RWPE1 (cell line): Measurements from ENCODE around the gene IGF1R.

ENCODE experiments used
- CTCF ChIA-PET: fragments of 350-600 bp; sonication (Branson Sonifier 250); formaldehyde crosslinking; extraction: SDS; loops from one replicate; lab custom pipeline; 2021; lab: Yijun Ruan, JAX
- POLR2A ChIA-PET: fragments of 400-600 bp; formaldehyde crosslinking; extraction: SDS; loops from one replicate; lab custom pipeline; 2020; ENCODE audit warnings: antibody characterized with exemption; ENCODE audit not compliant: low non-redundant PET; lab: Yijun Ruan, JAX
- DNase-seq: peaks from one replicate; pipeline ENCODE4 v3.0.0; 2012; ENCODE audit warnings: low spot score
- H3K27ac ChIP-seq: fragments of 450-650 bp; 2 replicates; pipeline ENCODE4 v1.5.1; 2017
- CTCF ChIP-seq: fragments of 450-650 bp; conservative IDR thresholded peaks from 2 replicates; pipeline ENCODE4 v1.5.1; 2017; ENCODE audit warnings: low read depth, mild to moderate bottlenecking

IGF1R gene

GRCh38 chr15:98658831-98659699 lies 10.7 kb downstream of the IGF1R start:
- ChIA-PET CTCF (interaction anchor here (0.5 to 2.7 kb wide), 10 partner anchors 12 to 418 kb away, joined by 3 to 9 read pairs (median 3); no protein-coding TSS in a partner anchor), POLR2A (no interaction called here)
- TF ChIP-seq CTCF = peak; percentile 97
- peak; percentile 59 for DNase-seq
- no peak overlapping the region for H3K27ac ChIP-seq

DNA sequence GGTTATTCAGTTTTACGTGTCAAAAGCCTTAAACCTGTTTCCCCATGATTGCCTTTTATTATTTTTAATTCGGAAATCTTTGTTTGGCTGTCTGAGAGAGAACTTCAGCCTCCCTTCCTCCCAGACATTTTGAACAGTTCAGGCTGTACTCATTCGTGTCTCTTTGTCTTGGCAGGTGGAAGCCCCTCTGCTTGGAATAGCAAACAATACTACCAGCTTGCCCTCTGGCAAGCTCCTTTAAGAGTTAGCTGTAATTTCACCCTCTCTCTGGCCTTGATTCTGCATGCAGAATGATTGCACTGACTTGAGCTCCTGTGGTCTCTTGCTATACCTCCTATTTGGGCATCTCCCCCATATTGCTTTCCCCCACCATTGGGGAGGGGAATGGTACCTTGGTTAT lies 11.7 kb downstream of the IGF1R start:
- no peak overlapping the region for H3K27ac ChIP-seq
- CTCF ChIA-PET = interaction anchor here (0.6 to 2.7 kb wide), 4 partner anchors 101 to 191 kb away, joined by 3 to 9 read pairs (median 3); no protein-coding TSS in a partner anchor
- DNase-seq = no peak
- TF ChIP-seq CTCF = no peak
- POLR2A ChIA-PET = no interaction called here

DNA sequence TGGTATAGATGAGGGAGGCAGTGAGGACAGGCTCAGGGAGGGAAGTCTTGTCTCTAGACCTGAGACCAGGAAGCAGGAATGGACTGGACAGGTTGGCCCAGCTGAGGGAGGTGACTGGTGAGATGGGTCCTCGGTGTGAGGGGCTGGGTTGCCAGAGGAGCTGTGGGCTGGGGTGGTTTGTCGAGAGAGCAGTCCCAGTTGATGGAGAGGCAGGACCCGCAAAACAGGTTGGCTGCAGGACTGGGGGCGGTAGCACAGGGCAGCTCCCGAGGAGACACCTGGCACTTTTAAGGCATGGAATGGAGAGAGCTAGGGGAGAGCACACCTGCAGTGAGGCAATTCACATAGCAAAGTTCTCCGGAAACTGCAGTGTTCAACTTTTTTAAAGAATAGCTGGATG lies 14.7 kb downstream of the IGF1R start:
- ChIA-PET CTCF (no interaction called here), POLR2A (no interaction called here)
- DNase-seq = no peak
- TF ChIP-seq CTCF = no peak
- H3K27ac ChIP-seq = peak overlapping the region; percentile 26

DNA sequence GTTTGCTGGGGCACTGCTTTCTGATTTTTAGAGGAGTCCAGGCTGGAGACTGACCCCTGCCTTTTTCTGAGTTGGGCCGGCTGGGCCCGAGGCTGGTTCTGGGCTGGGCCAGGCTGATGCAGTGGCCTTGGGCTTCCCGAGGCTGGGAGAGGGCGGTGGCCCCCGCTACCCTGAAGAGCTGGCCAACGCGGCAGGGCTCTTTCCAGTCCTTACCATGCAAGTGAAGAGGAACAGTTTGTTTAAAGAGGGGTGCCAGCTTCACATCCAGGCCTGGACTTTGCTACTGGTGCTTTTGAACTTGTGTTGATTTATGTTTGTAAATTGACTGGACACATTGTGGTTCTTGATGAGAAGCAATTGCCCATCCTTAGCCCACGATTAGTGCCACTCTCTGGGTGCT lies 15.3 kb downstream of the IGF1R start:
- POLR2A ChIA-PET = no interaction called here

DNA sequence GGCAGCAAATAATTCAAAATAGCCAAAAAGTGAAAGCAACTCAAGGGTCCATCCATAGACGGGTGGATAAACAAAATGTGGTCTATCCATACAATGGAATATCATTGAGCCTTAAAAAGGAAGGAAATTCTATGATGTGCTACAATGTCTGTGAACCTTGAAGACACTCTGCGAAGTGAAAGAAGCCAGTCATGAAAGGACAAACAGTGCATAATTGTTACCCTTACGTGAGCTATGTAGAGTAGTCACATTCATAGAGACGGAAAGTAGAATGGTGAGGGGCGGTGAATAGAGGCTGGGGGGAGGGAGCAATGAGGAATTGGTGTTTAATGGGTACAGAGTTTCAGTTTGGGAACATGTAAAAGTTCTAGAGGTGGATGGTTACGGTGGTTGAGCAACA lies 18.1 kb downstream of the IGF1R start:
- no peak for TF ChIP-seq CTCF
- DNase-seq = no peak
- POLR2A ChIA-PET = interaction anchor here (0.5 kb wide), 1 partner anchor 142 kb away, joined by 4 read pairs; no protein-coding TSS in a partner anchor
- CTCF ChIA-PET = no interaction called here
- H3K27ac ChIP-seq = no peak overlapping the region

More for the DNA sequence above, 15.3 kb downstream of the IGF1R start:
- TF ChIP-seq CTCF = no peak
- CTCF ChIA-PET = no interaction called here
- no peak for DNase-seq
- peak overlapping the region; percentile 26 for H3K27ac ChIP-seq

- DNase-seq = no peak
- ChIA-PET POLR2A (interaction anchor here (0.5 kb wide), 1 partner anchor 143 kb away, joined by 4 read pairs; no protein-coding TSS in a partner anchor), CTCF (interaction anchor here (0.6 to 0.7 kb wide), 2 partner anchors 20 to 217 kb away, joined by 3 to 4 read pairs; no protein-coding TSS in a partner anchor)
- no peak overlapping the region for H3K27ac ChIP-seq
- no peak for TF ChIP-seq CTCF
These were observed 18.5 kb downstream of the IGF1R start for GRCh38 chr15:98666841-98667240.
